KMS-11 (cell line): ENCODE measurements around the gene LOXHD1.

ENCODE experiments used
- H2AFZ ChIP-seq: fragments of 200-600 bp; sonication (generic); 2 replicates; pipeline ENCODE4 v1.6.1; 2016; ENCODE audit warnings: antibody characterized with exemption, mixed run types, low read depth
- H3K27ac ChIP-seq: fragments of 200-600 bp; sonication (generic); 2 replicates; pipeline ENCODE4 v1.6.1; 2016; ENCODE audit warnings: mild to moderate bottlenecking, mixed run types
- H3K27me3 ChIP-seq: fragments of 200-600 bp; sonication (generic); 2 replicates; pipeline ENCODE4 v1.6.1; 2017; ENCODE audit warnings: mild to moderate bottlenecking, low read depth, mixed run types, moderate library complexity; ENCODE audit not compliant: insufficient read depth
- H3K36me3 ChIP-seq: fragments of 200-600 bp; sonication (generic); 2 replicates; pipeline ENCODE4 v1.6.1; 2017; ENCODE audit warnings: mild to moderate bottlenecking, mixed run types; ENCODE audit not compliant: insufficient read depth
- H3K4me1 ChIP-seq: fragments of 200-600 bp; sonication (generic); 2 replicates; pipeline ENCODE4 v1.6.1; 2016; ENCODE audit warnings: mild to moderate bottlenecking, low read depth, mixed run types; ENCODE audit not compliant: poor library complexity, severe bottlenecking
- H3K4me2 ChIP-seq: fragments of 200-600 bp; sonication (generic); 2 replicates; pipeline ENCODE4 v1.7.0; 2016; ENCODE audit warnings: mild to moderate bottlenecking, mixed run types
- H3K4me3 ChIP-seq: fragments of 200-600 bp; sonication (generic); IDR thresholded peaks from 2 replicates; pipeline ENCODE4 v1.6.1; 2017; ENCODE audit warnings: low read depth, low read length, mixed read lengths; ENCODE audit not compliant: insufficient read depth
- H3K79me2 ChIP-seq: fragments of 200-600 bp; sonication (generic); 2 replicates; pipeline ENCODE4 v1.6.1; 2016; ENCODE audit warnings: low read depth, mixed run types; ENCODE audit not compliant: insufficient read depth
- H3K9ac ChIP-seq: fragments of 200-600 bp; sonication (generic); 2 replicates; pipeline ENCODE4 v1.6.1; 2016; ENCODE audit warnings: mild to moderate bottlenecking, mixed run types
- H4K20me1 ChIP-seq: fragments of 200-600 bp; sonication (generic); 2 replicates; pipeline ENCODE4 v1.6.1; 2016; ENCODE audit warnings: mild to moderate bottlenecking, mixed run types; ENCODE audit not compliant: insufficient read depth
- TF ChIP-seq, protein P1 (sequence below): fragments of 200-600 bp; sonication (generic); conservative IDR thresholded peaks from 2 replicates; pipeline ENCODE4 v1.6.1; 2017; ENCODE audit warnings: low read depth, mild to moderate bottlenecking, antibody characterized with exemption, low read length, moderate library complexity, mixed read lengths

The LOXHD1 gene

DNA sequence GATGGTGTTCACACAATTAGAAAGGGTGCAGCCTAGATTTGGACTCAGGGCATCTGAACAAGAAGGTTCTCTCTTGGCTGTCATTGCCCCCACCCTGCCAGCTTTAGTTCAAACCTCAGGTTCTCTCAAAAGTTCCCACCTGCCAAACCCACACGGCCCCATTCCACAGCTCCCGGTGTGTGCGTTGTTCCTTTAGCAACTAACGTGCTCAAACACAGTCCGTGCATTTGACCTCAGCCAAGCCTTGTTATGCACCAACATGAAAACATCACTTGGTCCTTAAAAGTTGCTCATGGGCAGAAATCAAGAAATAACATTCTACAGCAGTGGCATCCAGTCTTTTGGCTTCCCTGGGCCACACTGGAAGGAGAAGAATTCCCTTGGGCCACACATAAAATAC, 32.0 kb downstream of the LOXHD1 start:
- Histone ChIP-seq H3K4me3 (no peak overlapping the region), H3K27me3 (no peaks in the 10 kb centered on the region), H3K4me1 (peaks cover 3% of the 10 kb centered on the region), H3K79me2 (no peaks in the 10 kb centered on the region), H3K9ac (no peak overlapping the region), H4K20me1 (no peaks in the 10 kb centered on the region), H3K27ac (no peak overlapping the region), H3K4me2 (no peak overlapping the region), H2AFZ (no peak overlapping the region), H3K36me3 (no peaks in the 10 kb centered on the region)
- TF ChIP-seq, protein P1, sequence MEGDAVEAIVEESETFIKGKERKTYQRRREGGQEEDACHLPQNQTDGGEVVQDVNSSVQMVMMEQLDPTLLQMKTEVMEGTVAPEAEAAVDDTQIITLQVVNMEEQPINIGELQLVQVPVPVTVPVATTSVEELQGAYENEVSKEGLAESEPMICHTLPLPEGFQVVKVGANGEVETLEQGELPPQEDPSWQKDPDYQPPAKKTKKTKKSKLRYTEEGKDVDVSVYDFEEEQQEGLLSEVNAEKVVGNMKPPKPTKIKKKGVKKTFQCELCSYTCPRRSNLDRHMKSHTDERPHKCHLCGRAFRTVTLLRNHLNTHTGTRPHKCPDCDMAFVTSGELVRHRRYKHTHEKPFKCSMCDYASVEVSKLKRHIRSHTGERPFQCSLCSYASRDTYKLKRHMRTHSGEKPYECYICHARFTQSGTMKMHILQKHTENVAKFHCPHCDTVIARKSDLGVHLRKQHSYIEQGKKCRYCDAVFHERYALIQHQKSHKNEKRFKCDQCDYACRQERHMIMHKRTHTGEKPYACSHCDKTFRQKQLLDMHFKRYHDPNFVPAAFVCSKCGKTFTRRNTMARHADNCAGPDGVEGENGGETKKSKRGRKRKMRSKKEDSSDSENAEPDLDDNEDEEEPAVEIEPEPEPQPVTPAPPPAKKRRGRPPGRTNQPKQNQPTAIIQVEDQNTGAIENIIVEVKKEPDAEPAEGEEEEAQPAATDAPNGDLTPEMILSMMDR = no peak

DNA sequence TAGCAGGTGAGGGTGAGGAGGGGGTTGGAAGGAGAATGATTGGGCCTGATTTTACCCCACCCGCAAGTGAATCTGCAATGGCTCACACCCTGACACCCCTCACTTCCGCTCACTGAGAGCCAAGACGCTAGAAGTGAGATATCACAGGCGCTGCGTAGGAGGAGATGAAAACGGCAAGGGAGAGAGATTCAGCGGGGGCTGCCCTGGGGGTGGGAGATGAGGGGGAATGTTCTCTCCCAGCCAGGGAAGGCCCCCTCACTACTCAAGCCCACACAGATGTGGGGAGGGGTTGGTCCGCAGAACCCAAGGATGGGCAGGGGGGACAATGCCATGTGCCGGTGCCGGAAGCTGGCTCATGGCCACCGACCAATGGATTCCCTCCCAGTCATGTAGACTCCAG, 32.9 kb downstream of the LOXHD1 start:
- Histone ChIP-seq H3K27me3 (no peaks in the 10 kb centered on the region), H3K4me1 (no peaks in the 10 kb centered on the region), H3K36me3 (no peaks in the 10 kb centered on the region), H4K20me1 (no peaks in the 10 kb centered on the region), H3K4me3 (no peak overlapping the region), H2AFZ (no peak overlapping the region), H3K79me2 (no peaks in the 10 kb centered on the region), H3K27ac (no peak overlapping the region), H3K9ac (no peak overlapping the region), H3K4me2 (no peak overlapping the region)
- TF ChIP-seq, protein P1 = no peak

DNA sequence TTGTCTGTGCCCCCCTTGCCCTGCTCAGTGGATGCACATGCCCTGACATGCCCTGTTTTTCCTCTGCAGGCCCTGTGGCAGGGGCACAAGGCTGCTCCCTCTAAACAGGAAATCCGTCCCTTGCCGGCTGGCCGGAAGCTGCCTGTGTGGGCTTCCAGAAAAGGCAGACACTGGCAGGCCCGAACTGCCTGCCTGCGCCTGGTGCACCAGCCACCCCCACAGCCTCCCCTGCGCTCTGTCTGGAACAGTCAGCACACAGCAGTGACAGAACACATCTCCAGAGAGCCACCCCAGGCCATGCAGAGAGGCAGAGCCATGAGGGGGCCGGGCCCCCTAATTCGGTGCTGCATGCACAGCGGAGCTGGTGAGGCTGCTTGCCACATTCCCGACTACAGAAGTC, 33.5 kb downstream of the LOXHD1 start:
- Histone ChIP-seq H3K4me1 (no peaks in the 10 kb centered on the region), H3K9ac (no peak overlapping the region), H2AFZ (no peak overlapping the region), H3K4me2 (no peak overlapping the region), H4K20me1 (no peaks in the 10 kb centered on the region), H3K36me3 (no peaks in the 10 kb centered on the region), H3K79me2 (no peaks in the 10 kb centered on the region), H3K27me3 (no peaks in the 10 kb centered on the region), H3K4me3 (no peak overlapping the region), H3K27ac (no peak overlapping the region)
- TF ChIP-seq, protein P1 = no peak

DNA sequence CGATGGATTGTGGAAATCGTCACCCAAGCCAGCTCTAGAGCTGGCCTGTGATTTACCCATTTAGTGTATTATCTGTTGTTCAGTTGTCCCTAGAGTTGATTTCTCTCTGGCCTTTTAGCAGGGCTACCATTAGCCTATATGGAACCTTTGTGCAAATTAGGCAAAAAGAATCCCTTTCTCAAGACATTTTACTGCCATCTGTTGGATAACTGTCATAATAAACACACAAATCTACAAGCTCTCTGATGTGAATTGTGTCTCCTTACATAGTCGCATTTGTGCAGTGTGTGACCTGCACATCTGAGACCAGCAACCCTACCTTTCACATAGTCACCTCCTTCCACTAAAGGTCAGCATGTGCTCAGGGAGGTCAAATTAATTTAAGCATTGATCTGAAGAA, 34.0 kb downstream of the LOXHD1 start:
- TF ChIP-seq, protein P1 = peak; percentile 58
- Histone ChIP-seq H3K4me2 (no peak overlapping the region), H3K4me1 (no peaks in the 10 kb centered on the region), H3K9ac (no peak overlapping the region), H3K36me3 (no peaks in the 10 kb centered on the region), H3K79me2 (no peaks in the 10 kb centered on the region), H3K27ac (no peak overlapping the region), H2AFZ (no peak overlapping the region), H4K20me1 (no peaks in the 10 kb centered on the region), H3K27me3 (no peaks in the 10 kb centered on the region), H3K4me3 (no peak overlapping the region)

DNA sequence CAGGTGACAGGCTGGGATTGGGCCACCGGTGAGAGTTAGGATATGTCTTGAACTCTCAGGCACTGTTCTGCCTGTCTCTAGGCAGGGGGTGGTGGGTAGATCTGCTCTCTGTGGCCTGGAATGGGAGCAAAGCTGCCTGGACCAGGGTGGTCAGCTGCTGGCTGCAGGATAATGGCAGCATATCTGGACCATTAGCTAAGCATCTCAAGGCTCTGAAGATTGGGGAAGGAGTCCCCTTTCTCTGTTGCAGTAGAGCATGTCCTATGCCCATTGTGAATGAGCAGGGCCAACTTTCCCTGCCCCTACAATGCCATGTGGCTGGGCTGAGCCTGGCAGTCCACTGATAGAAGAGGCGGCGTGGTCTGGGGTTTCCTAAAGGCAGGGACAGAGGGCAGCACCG, 34.6 kb downstream of the LOXHD1 start:
- no peaks in the 10 kb centered on the region for H3K79me2 ChIP-seq
- no peaks in the 10 kb centered on the region for H4K20me1 ChIP-seq
- no peaks in the 10 kb centered on the region for H3K27me3 ChIP-seq
- no peaks in the 10 kb centered on the region for H3K4me1 ChIP-seq
- no peak overlapping the region for H3K9ac ChIP-seq
- TF ChIP-seq, protein P1 = no peak
- no peak overlapping the region for H3K4me3 ChIP-seq
- H3K4me2 ChIP-seq = no peak overlapping the region
- no peak overlapping the region for H2AFZ ChIP-seq
- no peaks in the 10 kb centered on the region for H3K36me3 ChIP-seq
- no peak overlapping the region for H3K27ac ChIP-seq
